Keratinocyte (primary cell): ENCODE data around the gene AKIRIN1.
"Not testable (repeated sequence)": the region's sequence is repeated elsewhere in the genome, so short reads cannot be mapped to it uniquely, and the experiment has no call there.

Source experiments
- EZH2 ChIP-seq: IDR thresholded peaks from one replicate; pipeline ENCODE4 v1.6.1; 2012; ENCODE audit warnings: inconsistent platforms, mild to moderate bottlenecking, low read length, moderate library complexity
- TF ChIP-seq, protein P1 (sequence below), 3 experiments: IDR thresholded peaks in 1 of 3; conservative IDR thresholded peaks in 1 of 3; optimal IDR thresholded peaks in 1 of 3; 2 replicates in 2 of 3; 3 replicates in 1 of 3; pipeline versions ENCODE3 to v1.5.1; 2011; ENCODE audit warnings: low read length in 3 of 3, mild to moderate bottlenecking in 3 of 3, moderate library complexity in 2 of 3, control low read depth in 1 of 3, inconsistent platforms in 1 of 3; ENCODE audit not compliant: insufficient read depth in 2 of 3; ENCODE audit errors: extremely low read depth in 1 of 3

DNA sequence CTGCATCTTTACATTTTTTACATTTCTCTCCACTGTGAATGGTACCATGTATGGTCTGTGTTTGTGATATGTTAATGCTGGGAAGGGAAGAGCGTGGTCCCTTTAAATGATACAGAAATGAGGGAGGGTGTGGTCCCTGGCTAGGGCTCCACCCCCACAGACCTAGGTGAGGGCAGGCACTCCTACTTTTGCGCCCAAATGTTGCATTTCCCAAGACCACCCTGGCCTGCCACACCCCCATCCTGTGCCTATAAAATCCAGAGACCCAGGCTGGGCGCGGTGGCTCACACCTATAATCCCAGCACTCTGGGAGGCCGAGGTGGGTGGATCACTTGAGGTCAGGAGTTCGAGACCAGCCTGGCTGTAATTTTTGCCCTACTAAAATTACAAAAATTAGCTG is 17.9 kb upstream of the AKIRIN1 start:
- TF ChIP-seq, protein P1, sequence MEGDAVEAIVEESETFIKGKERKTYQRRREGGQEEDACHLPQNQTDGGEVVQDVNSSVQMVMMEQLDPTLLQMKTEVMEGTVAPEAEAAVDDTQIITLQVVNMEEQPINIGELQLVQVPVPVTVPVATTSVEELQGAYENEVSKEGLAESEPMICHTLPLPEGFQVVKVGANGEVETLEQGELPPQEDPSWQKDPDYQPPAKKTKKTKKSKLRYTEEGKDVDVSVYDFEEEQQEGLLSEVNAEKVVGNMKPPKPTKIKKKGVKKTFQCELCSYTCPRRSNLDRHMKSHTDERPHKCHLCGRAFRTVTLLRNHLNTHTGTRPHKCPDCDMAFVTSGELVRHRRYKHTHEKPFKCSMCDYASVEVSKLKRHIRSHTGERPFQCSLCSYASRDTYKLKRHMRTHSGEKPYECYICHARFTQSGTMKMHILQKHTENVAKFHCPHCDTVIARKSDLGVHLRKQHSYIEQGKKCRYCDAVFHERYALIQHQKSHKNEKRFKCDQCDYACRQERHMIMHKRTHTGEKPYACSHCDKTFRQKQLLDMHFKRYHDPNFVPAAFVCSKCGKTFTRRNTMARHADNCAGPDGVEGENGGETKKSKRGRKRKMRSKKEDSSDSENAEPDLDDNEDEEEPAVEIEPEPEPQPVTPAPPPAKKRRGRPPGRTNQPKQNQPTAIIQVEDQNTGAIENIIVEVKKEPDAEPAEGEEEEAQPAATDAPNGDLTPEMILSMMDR (optimal IDR thresholded peaks at IDR 0.05 in 1 of 3, IDR thresholded peaks at IDR 0.05 in 1 of 3, conservative IDR thresholded peaks at IDR 0.05 in 1 of 3; ENCODE audit: extremely low read depth in 1 of 3, insufficient read depth in 2 of 3, low read length in 3 of 3): not testable (repeated sequence)
- TF ChIP-seq EZH2: not testable (repeated sequence)
